Body of pancreas (tissue), 4 donors: ENCODE measurements around the gene C11orf68. TPM values are rescaled to one million over a fixed set of nuclear protein-coding genes. Genes with fewer than 3 reads are reported as not detected.

Experiments
- ATAC-seq: fragments of 150-250 bp; one replicate; pipeline ENCODE4 v1.9.1; 2016
- DNase-seq, 4 donors: peaks; one replicate each; pipeline ENCODE4 v3.0.0-alpha.2; 2019
- H3K27ac ChIP-seq, 4 donors: fragments of 200-600 bp; sonication (generic); 1 replicate in 3 of 4; 2 replicates in 1 of 4; pipeline versions ENCODE4 v1.5.1 to v1.6.1; 2016 to 2019; ENCODE audit warnings: mild to moderate bottlenecking in 1 of 4, mixed read lengths in 1 of 4, moderate library complexity in 1 of 4
- H3K27me3 ChIP-seq, 2 donors: fragments of 200-600 bp; sonication (generic); one replicate each; pipeline ENCODE4 v1.6.0; 2016; ENCODE audit warnings: mild to moderate bottlenecking in 1 of 2
- H3K36me3 ChIP-seq, 2 donors: fragments of 200-600 bp; sonication (generic); replicated peaks in 1 of 2; 2 replicates each; pipeline ENCODE4 v1.5.1; 2016; ENCODE audit warnings: low read depth in 2 of 2; ENCODE audit not compliant: insufficient read depth in 1 of 2
- H3K4me1 ChIP-seq: fragments of 200-600 bp; sonication (generic); one replicate; pipeline ENCODE4 v1.6.0; 2016
- H3K4me3 ChIP-seq, 2 donors: fragments of 200-600 bp; sonication (generic); 1 replicate in 1 of 2; 2 replicates in 1 of 2; pipeline ENCODE4 v1.5.1; 2016 to 2019
- H3K9me3 ChIP-seq, 3 donors: fragments of 200-600 bp; sonication (generic); 1 replicate in 2 of 3; 2 replicates in 1 of 3; pipeline ENCODE4 v1.5.1; 2016
- CTCF ChIP-seq, 7 experiments: fragments of 450-650 bp in 4 of 7; fragments of 200-600 bp in 3 of 7; sonication (generic) in 3 of 7; IDR thresholded peaks; one replicate each; pipeline ENCODE4 v1.5.1; 2016 to 2019; ENCODE audit warnings: antibody characterized with exemption in 7 of 7
- POLR2A ChIP-seq, 3 donors: fragments of 450-650 bp; IDR thresholded peaks; one replicate each; pipeline ENCODE4 v1.6.1; 2016; ENCODE audit warnings: antibody characterized with exemption in 3 of 3, mild to moderate bottlenecking in 2 of 3
- WGBS, 2 donors: methylation state at CpG; one replicate each; pipeline ENCODE4 v1.1.5; 2017; 5-methylcytosine and 5-hydroxymethylcytosine counted together
- intact Hi-C: fragments of 100-400 bp; cut with DNase I; formaldehyde crosslinking; loops from one replicate; pipeline ENCODE4 v1.15.1; 2023
- total RNA-seq, 2 donors: library from RNA; depleted of rRNA; stranded (reverse); fragments of >200 nt; gene quantifications; one replicate each; pipeline ENCODE4 v1.1.0, GENCODE V29; 2016

Gene C11orf68
- total RNA-seq, 2 donors from 2014 or later, result 10.4 to 17.8 TPM

GRCh38 chr11:65911682-65912568 lies 6.9 kb downstream of the C11orf68 start:
- H3K4me3 ChIP-seq, result no peak overlapping the region
- peak; percentile 21 for ATAC-seq
- H3K9me3 ChIP-seq, result no peaks in the 10 kb centered on the region
- no peak for TF ChIP-seq POLR2A (IDR thresholded peaks at IDR 0.05)
- peak in 4 of 7 experiments; percentile 17 to 31 (median 19) for TF ChIP-seq CTCF (IDR thresholded peaks at IDR 0.05)
- no peaks in the 10 kb centered on the region for H3K36me3 ChIP-seq
- DNase-seq, result peak in 2 of 4 donors; percentile 20 to 31
- WGBS, 2 donors, result 15 to 21% methylated on average over 12 to 14 of the region's 14 CpGs
- no peak overlapping the region for H3K27ac ChIP-seq
- H3K27me3 ChIP-seq, result no peaks in the 10 kb centered on the region
- intact Hi-C loops, result no loop called here
- H3K4me1 ChIP-seq, result peaks cover 21% of the 10 kb centered on the region

GRCh38 chr11:65907878-65908277 lies 11.0 kb downstream of the C11orf68 start:
- H3K4me1 ChIP-seq, result no peaks in the 10 kb centered on the region
- no peak for ATAC-seq
- no peak for DNase-seq
- no peaks in the 10 kb centered on the region for H3K9me3 ChIP-seq
- H3K27ac ChIP-seq, result no peak overlapping the region
- TF ChIP-seq CTCF (IDR thresholded peaks at IDR 0.05), result no peak
- TF ChIP-seq POLR2A (IDR thresholded peaks at IDR 0.05), result no peak
- intact Hi-C loops, result no loop called here
- H3K36me3 ChIP-seq, result no peaks in the 10 kb centered on the region
- no peak overlapping the region for H3K4me3 ChIP-seq
- 76 to 84% methylated on average over 6 of the region's 6 CpGs for WGBS, 2 donors
- H3K27me3 ChIP-seq, result no peaks in the 10 kb centered on the region

- no peaks in the 10 kb centered on the region for H3K36me3 ChIP-seq
- no peak overlapping the region for H3K4me3 ChIP-seq
- no peaks in the 10 kb centered on the region for H3K9me3 ChIP-seq
- ATAC-seq, result no peak
- 71 to 72% methylated on average over 5 of the region's 5 CpGs for WGBS, 2 donors
- DNase-seq, result no peak
- TF ChIP-seq CTCF (IDR thresholded peaks at IDR 0.05) (no peak), POLR2A (IDR thresholded peaks at IDR 0.05) (no peak)
- no peaks in the 10 kb centered on the region for H3K4me1 ChIP-seq
- intact Hi-C loops, result no loop called here
- H3K27me3 ChIP-seq, result no peaks in the 10 kb centered on the region
- no peak overlapping the region for H3K27ac ChIP-seq
Measured at GRCh38 chr11:65906602-65907001, 12.3 kb downstream of the C11orf68 start.

DNA sequence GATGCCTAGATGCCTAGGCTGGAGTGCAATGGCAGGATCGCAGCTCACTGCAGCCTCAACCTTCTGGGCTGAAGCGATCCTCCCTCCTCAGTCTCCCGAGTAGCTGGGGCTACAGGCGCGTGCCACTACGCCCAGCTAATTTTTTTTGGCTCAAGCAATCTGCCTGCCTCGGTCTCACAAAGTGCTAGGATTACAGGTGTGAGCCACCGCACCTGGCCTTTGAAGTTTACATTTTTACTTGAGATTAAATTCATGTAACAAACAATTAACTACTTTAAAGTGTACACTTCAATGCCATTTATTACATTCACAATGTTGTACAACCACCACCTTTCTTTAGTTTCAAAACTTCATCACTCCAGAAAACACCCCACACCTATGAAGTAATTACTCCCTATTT lies 15.1 kb downstream of the C11orf68 start:
- intact Hi-C loops, result no loop called here
- no peak for TF ChIP-seq CTCF (IDR thresholded peaks at IDR 0.05)
- TF ChIP-seq POLR2A (IDR thresholded peaks at IDR 0.05), result no peak
- H3K4me3 ChIP-seq, result no peak overlapping the region
- DNase-seq (no peak), ATAC-seq (no peak)
- no peaks in the 10 kb centered on the region for H3K9me3 ChIP-seq
- no peak overlapping the region for H3K27ac ChIP-seq
- 62 to 69% methylated on average over 8 of the region's 8 CpGs for WGBS, 2 donors
- H3K4me1 ChIP-seq, result peaks cover 14% of the 10 kb centered on the region
- no peaks in the 10 kb centered on the region for H3K36me3 ChIP-seq
- H3K27me3 ChIP-seq, result peaks cover 0 to 11% of the 10 kb centered on the region in 2 donors
